Measurements from ENCODE around the gene MTA3. TPM values are rescaled to one million over a fixed set of nuclear protein-coding genes. Genes with fewer than 3 reads are reported as not detected.
A peak's percentile ranks its signal among the peaks of the same experiment; 100 is the strongest.

The MTA3 gene
- total and polyA plus RNA-seq, 10 donors: 11.6 to 42.9 (median 28.5) TPM

GRCh38 chr2:42685303-42685702 lies 116.9 kb downstream of the MTA3 start:
- DNase-seq: no peak
- Histone ChIP-seq H3K4me1 (no peaks in the 10 kb centered on the region), H3K36me3 (peaks cover 0 to 31% (median 2%) of the 10 kb centered on the region in 6 donors), H3K9me3 (peaks cover 0 to 11% (median 0%) of the 10 kb centered on the region in 8 donors), H3K27ac (no peak overlapping the region), H3K27me3 (replicated peaks in 1 of 7) (no peaks in the 10 kb centered on the region), H3K4me3 (no peak overlapping the region)
- intact Hi-C loops (cut with DNase I; ENCODE audit: low total_unique reads): no loop called here
- WGBS, 5 donors: 76 to 86% (median 80%) methylated on average over 5 of the region's 5 CpGs
- no peak for TF ChIP-seq POLR2AphosphoS5 (IDR thresholded peaks at IDR 0.05)
- no peak for TF ChIP-seq POLR2A (IDR thresholded peaks at IDR 0.05)
- no peak for TF ChIP-seq CTCF (IDR thresholded peaks at IDR 0.05 in 8 of 11, conservative IDR thresholded peaks at IDR 0.05 in 3 of 11)

GRCh38 chr2:42693013-42693615 lies 124.7 kb downstream of the MTA3 start:
- H3K9me3 ChIP-seq: peaks cover 0 to 10% (median 0%) of the 10 kb centered on the region in 8 donors
- H3K4me1 ChIP-seq: peaks cover 0 to 16% (median 0%) of the 10 kb centered on the region in 6 donors
- peak; percentile 76 for DNase-seq
- WGBS, 5 donors: 38 to 80% (median 53%) methylated on average over 2 of the region's 2 CpGs
- intact Hi-C loops (cut with DNase I; ENCODE audit: low total_unique reads): no loop called here
- H3K36me3 ChIP-seq: peaks cover 0 to 10% (median 0%) of the 10 kb centered on the region in 6 donors
- H3K27me3 ChIP-seq (replicated peaks in 1 of 7): no peaks in the 10 kb centered on the region
- peak overlapping the region in 3 of 8 donors; percentile 53 to 63 (median 60) for H3K27ac ChIP-seq
- H3K4me3 ChIP-seq: no peak overlapping the region
- peak in 1 of 3 donors; percentile 16 for TF ChIP-seq POLR2AphosphoS5 (IDR thresholded peaks at IDR 0.05)
- TF ChIP-seq POLR2A (IDR thresholded peaks at IDR 0.05): no peak

- Histone ChIP-seq H3K27ac (peak overlapping the region in 3 of 8 donors; percentile 53 to 63 (median 60)), H3K27me3 (replicated peaks in 1 of 7) (no peaks in the 10 kb centered on the region), H3K36me3 (peaks cover 0 to 9% (median 0%) of the 10 kb centered on the region in 6 donors), H3K4me3 (no peak overlapping the region), H3K9me3 (peaks cover 0 to 2% (median 0%) of the 10 kb centered on the region in 8 donors), H3K4me1 (peaks cover 0 to 16% (median 0%) of the 10 kb centered on the region in 6 donors)
- intact Hi-C loops (cut with DNase I; ENCODE audit: low total_unique reads): no loop called here
- TF ChIP-seq CTCF (IDR thresholded peaks at IDR 0.05 in 8 of 11, conservative IDR thresholded peaks at IDR 0.05 in 3 of 11) (no peak), POLR2AphosphoS5 (IDR thresholded peaks at IDR 0.05) (no peak), POLR2A (IDR thresholded peaks at IDR 0.05) (no peak)
- WGBS, 5 donors: 82 to 96% (median 92%) methylated on average over 5 of the region's 5 CpGs
- DNase-seq: no peak
Measured at GRCh38 chr2:42693688-42694479, 125.5 kb downstream of the MTA3 start.

GRCh38 chr2:42696987-42697386 lies 128.6 kb downstream of the MTA3 start:
- no peak overlapping the region for H3K27ac ChIP-seq
- H3K27me3 ChIP-seq (replicated peaks in 1 of 7): no peaks in the 10 kb centered on the region
- no peak for DNase-seq
- no peak overlapping the region for H3K4me3 ChIP-seq
- H3K4me1 ChIP-seq: peaks cover 0 to 16% (median 0%) of the 10 kb centered on the region in 6 donors
- TF ChIP-seq POLR2AphosphoS5 (IDR thresholded peaks at IDR 0.05) (no peak), POLR2A (IDR thresholded peaks at IDR 0.05) (no peak), CTCF (IDR thresholded peaks at IDR 0.05 in 8 of 11, conservative IDR thresholded peaks at IDR 0.05 in 3 of 11) (no peak)
- no peaks in the 10 kb centered on the region for H3K9me3 ChIP-seq
- intact Hi-C loops (cut with DNase I; ENCODE audit: low total_unique reads): no loop called here
- peaks cover 0 to 13% (median 0%) of the 10 kb centered on the region in 6 donors for H3K36me3 ChIP-seq
